Smooth muscle cell (in vitro differentiated cells): ENCODE results near the gene SLC41A1. TPM values are rescaled to one million over a fixed set of nuclear protein-coding genes. Genes with fewer than 3 reads are reported as not detected.
"Not testable (repeated sequence)": the region's sequence is repeated elsewhere in the genome, so short reads cannot be mapped to it uniquely, and the experiment has no call there.

Experiments used
- DNase-seq: peaks from one replicate; lab custom pipeline; 2025; ENCODE audit not compliant: unreplicated experiment; lab: John Stamatoyannopoulos, UW
- H2AFZ ChIP-seq: fragments of 200-600 bp; sonication (generic); 2 replicates; pipeline ENCODE4 v1.6.0; 2016; ENCODE audit warnings: antibody characterized with exemption, low read depth, mild to moderate bottlenecking
- H3F3A ChIP-seq: fragments of 200-600 bp; sonication (generic); 2 replicates; pipeline ENCODE4 v1.6.0; 2017; ENCODE audit warnings: antibody characterized with exemption, low read depth
- H3K27ac ChIP-seq: fragments of 200-600 bp; sonication (generic); 2 replicates; pipeline ENCODE4 v1.5.1; 2016; ENCODE audit warnings: low read depth, mild to moderate bottlenecking
- H3K27me3 ChIP-seq: fragments of 200-600 bp; sonication (generic); 2 replicates; pipeline ENCODE4 v1.6.1; 2016; ENCODE audit warnings: low read depth, mild to moderate bottlenecking
- H3K36me3 ChIP-seq: fragments of 200-600 bp; sonication (generic); 2 replicates; pipeline ENCODE4 v1.5.1; 2016; ENCODE audit warnings: low read depth
- H3K4me1 ChIP-seq: fragments of 200-600 bp; sonication (generic); 2 replicates; pipeline ENCODE4 v1.5.1; 2016; ENCODE audit warnings: low read depth
- H3K4me2 ChIP-seq: fragments of 200-600 bp; sonication (generic); 2 replicates; pipeline ENCODE4 v1.6.0; 2016; ENCODE audit warnings: mild to moderate bottlenecking
- H3K4me3 ChIP-seq: fragments of 200-600 bp; sonication (generic); 2 replicates; pipeline ENCODE4 v1.5.1; 2016; ENCODE audit warnings: mild to moderate bottlenecking
- H3K79me2 ChIP-seq: fragments of 200-600 bp; sonication (generic); 2 replicates; pipeline ENCODE4 v1.6.0; 2016; ENCODE audit warnings: low read depth, mild to moderate bottlenecking
- H3K9ac ChIP-seq: fragments of 200-600 bp; sonication (generic); 2 replicates; pipeline ENCODE4 v1.6.0; 2016; ENCODE audit warnings: low read depth
- H3K9me3 ChIP-seq: fragments of 200-600 bp; sonication (generic); replicated peaks from 2 replicates; pipeline ENCODE4 v1.5.1; 2016; ENCODE audit warnings: low read depth
- H4K20me1 ChIP-seq: fragments of 200-600 bp; sonication (generic); 2 replicates; pipeline ENCODE4 v1.6.0; 2016; ENCODE audit warnings: low read depth
- WGBS: methylation state at CpG from one replicate; pipeline ENCODE4 v1.1.7; 2016; ENCODE audit warnings: low lambda C conversion rate; 5-methylcytosine and 5-hydroxymethylcytosine counted together
- polyA plus RNA-seq: library from polyadenylated mRNA; unstranded; fragments of >200 nt; fragmentation: Nextera tagmentation; extraction: Ambion mirVana; gene quantifications from 2 replicates; pipeline ENCODE4 v1.2.1, GENCODE V29; 2016
- total RNA-seq: library from RNA; depleted of rRNA; stranded (reverse); fragments of >200 nt; gene quantifications from 2 replicates; pipeline ENCODE4 v1.2.3, GENCODE V29; 2014
- TF ChIP-seq, protein P1 (sequence below): fragments of 200-600 bp; sonication (generic); IDR thresholded peaks from 2 replicates; pipeline ENCODE4 v1.5.1; 2017; ENCODE audit warnings: borderline replicate concordance, mild to moderate bottlenecking, antibody characterized with exemption; ENCODE audit not compliant: insufficient read depth, poor library complexity, severe bottlenecking

The SLC41A1 gene
- total and polyA plus RNA-seq, 2 experiments from 2014 or later, result 22.3 to 23.2 TPM

GRCh38 chr1:205826995-205827394 is 14.0 kb upstream of the SLC41A1 start:
- no peak overlapping the region for H3K4me3 ChIP-seq
- no peaks in the 10 kb centered on the region for H3K36me3 ChIP-seq
- 76% methylated on average over 3 of the region's 3 CpGs for WGBS
- no peak for DNase-seq
- H3K4me1 ChIP-seq, result peaks cover 20% of the 10 kb centered on the region
- H3K79me2 ChIP-seq, result no peaks in the 10 kb centered on the region
- H3K27me3 ChIP-seq, result no peaks in the 10 kb centered on the region
- TF ChIP-seq, protein P1, sequence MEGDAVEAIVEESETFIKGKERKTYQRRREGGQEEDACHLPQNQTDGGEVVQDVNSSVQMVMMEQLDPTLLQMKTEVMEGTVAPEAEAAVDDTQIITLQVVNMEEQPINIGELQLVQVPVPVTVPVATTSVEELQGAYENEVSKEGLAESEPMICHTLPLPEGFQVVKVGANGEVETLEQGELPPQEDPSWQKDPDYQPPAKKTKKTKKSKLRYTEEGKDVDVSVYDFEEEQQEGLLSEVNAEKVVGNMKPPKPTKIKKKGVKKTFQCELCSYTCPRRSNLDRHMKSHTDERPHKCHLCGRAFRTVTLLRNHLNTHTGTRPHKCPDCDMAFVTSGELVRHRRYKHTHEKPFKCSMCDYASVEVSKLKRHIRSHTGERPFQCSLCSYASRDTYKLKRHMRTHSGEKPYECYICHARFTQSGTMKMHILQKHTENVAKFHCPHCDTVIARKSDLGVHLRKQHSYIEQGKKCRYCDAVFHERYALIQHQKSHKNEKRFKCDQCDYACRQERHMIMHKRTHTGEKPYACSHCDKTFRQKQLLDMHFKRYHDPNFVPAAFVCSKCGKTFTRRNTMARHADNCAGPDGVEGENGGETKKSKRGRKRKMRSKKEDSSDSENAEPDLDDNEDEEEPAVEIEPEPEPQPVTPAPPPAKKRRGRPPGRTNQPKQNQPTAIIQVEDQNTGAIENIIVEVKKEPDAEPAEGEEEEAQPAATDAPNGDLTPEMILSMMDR, result no peak
- H2AFZ ChIP-seq, result no peak overlapping the region
- H3K4me2 ChIP-seq, result no peak overlapping the region
- H3K9ac ChIP-seq, result no peak overlapping the region
- no peak overlapping the region for H3K27ac ChIP-seq
- H3F3A ChIP-seq, result no peaks in the 10 kb centered on the region
- H3K9me3 ChIP-seq, result no peaks in the 10 kb centered on the region
- H4K20me1 ChIP-seq, result peaks cover 27% of the 10 kb centered on the region

DNA sequence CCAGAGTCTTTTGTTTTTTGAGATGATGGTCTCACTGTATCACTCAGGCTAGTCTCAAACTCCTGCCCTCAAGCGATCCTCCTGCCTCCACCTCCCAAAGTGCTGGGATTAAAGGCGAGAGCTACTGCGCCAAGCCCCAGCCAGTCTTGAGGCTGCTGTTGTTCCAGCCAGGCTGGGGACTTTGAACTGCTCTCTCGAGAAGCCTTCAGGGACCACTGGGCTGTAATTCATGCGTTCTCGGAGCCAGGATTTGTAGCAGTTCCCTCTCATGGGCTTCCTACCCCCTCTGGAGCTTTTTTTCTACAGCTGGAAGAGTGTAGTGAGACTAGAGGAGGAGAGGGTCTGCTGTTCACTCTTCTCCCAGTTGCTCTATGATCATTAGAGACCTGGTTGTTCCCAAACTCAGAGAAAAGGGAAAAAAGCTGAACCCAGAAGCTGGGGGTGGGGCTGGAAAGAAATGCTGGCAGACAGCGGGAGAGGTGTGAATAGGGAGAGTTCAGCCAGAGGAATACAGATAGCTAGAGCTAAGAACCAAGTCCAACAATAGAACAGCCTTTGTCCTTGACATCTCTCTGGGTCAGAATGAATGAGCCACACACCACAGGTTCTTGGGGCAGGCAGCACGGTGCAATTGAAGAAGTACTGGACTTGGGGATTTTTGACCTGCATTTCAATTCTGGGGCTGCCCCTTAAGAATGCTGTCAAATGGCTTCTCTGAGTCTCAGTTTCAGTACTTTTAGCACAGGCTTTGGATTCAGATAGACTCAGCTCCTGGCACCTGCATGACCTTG is 13.2 kb upstream of the SLC41A1 start:
- H3K4me2 ChIP-seq, result no peak overlapping the region
- TF ChIP-seq, protein P1, result no peak
- no peak overlapping the region for H3K4me3 ChIP-seq
- H3K27ac ChIP-seq, result no peak overlapping the region
- H2AFZ ChIP-seq, result no peak overlapping the region
- WGBS, result 75% methylated on average over 8 of the region's 8 CpGs
- H3K27me3 ChIP-seq, result no peaks in the 10 kb centered on the region
- no peaks in the 10 kb centered on the region for H3K36me3 ChIP-seq
- H3K9ac ChIP-seq, result no peak overlapping the region
- peaks cover 27% of the 10 kb centered on the region for H4K20me1 ChIP-seq
- H3K9me3 ChIP-seq, result no peaks in the 10 kb centered on the region
- no peak for DNase-seq
- peaks cover 20% of the 10 kb centered on the region for H3K4me1 ChIP-seq
- H3K79me2 ChIP-seq, result no peaks in the 10 kb centered on the region
- no peaks in the 10 kb centered on the region for H3F3A ChIP-seq

GRCh38 chr1:205824180-205824579 is 11.2 kb upstream of the SLC41A1 start:
- H3K4me3 ChIP-seq, result no peak overlapping the region
- H4K20me1 ChIP-seq, result peaks cover 33% of the 10 kb centered on the region
- no peaks in the 10 kb centered on the region for H3K36me3 ChIP-seq
- H3K27me3 ChIP-seq, result no peaks in the 10 kb centered on the region
- H3F3A ChIP-seq, result peaks cover 2% of the 10 kb centered on the region
- H2AFZ ChIP-seq, result no peak overlapping the region
- no peak overlapping the region for H3K9ac ChIP-seq
- H3K9me3 ChIP-seq, result no peaks in the 10 kb centered on the region
- peaks cover 20% of the 10 kb centered on the region for H3K4me1 ChIP-seq
- H3K79me2 ChIP-seq, result peaks cover 4% of the 10 kb centered on the region
- WGBS, result 84% methylated on average over 5 of the region's 5 CpGs
- no peak overlapping the region for H3K27ac ChIP-seq
- DNase-seq, result no peak
- no peak overlapping the region for H3K4me2 ChIP-seq
- TF ChIP-seq, protein P1, result no peak

DNA sequence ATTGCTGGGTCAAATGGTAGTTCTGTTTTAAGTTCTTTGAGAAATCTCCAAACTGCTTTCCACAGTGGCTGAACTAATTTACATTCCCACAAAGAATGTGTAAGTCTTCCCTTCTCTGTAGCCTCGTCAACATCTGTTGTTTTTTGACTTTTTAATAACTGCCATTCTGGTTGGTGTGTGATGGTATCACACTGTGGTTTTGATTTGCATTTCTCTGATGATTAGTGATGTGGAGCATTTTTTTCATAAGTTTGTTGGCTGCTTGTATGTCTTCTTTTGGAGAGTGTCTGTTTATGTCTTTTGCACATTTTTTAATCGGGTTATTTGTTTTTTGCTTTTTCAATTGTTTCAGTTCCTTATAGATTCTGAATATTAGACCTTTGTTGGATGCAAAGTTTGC is 10.3 kb upstream of the SLC41A1 start:
- not testable (repeated sequence) for H3K9me3 ChIP-seq, H3K36me3 ChIP-seq, DNase-seq, H3K27ac ChIP-seq, H3K4me2 ChIP-seq, H3K27me3 ChIP-seq, H3K4me3 ChIP-seq, H3K9ac ChIP-seq, H2AFZ ChIP-seq, H3F3A ChIP-seq, H3K79me2 ChIP-seq
- Histone ChIP-seq H4K20me1 (peaks cover 30% of the 10 kb centered on the region), H3K4me1 (peaks cover 20% of the 10 kb centered on the region)
- WGBS, result 71% methylated on average over 2 of the region's 2 CpGs
